HG03108 (cell line): ENCODE measurements around the gene JPH3.
"Not testable (repeated sequence)": the region's sequence is repeated elsewhere in the genome, so short reads cannot be mapped to it uniquely, and the experiment has no call there.

Experiments used
- ATAC-seq: cut with Tn5 transposase; IDR thresholded peaks from one replicate; pipeline ENCODE4 v1.9.1; 2021; ENCODE audit warnings: moderate library complexity; ENCODE audit not compliant: unreplicated experiment

The JPH3 gene

DNA sequence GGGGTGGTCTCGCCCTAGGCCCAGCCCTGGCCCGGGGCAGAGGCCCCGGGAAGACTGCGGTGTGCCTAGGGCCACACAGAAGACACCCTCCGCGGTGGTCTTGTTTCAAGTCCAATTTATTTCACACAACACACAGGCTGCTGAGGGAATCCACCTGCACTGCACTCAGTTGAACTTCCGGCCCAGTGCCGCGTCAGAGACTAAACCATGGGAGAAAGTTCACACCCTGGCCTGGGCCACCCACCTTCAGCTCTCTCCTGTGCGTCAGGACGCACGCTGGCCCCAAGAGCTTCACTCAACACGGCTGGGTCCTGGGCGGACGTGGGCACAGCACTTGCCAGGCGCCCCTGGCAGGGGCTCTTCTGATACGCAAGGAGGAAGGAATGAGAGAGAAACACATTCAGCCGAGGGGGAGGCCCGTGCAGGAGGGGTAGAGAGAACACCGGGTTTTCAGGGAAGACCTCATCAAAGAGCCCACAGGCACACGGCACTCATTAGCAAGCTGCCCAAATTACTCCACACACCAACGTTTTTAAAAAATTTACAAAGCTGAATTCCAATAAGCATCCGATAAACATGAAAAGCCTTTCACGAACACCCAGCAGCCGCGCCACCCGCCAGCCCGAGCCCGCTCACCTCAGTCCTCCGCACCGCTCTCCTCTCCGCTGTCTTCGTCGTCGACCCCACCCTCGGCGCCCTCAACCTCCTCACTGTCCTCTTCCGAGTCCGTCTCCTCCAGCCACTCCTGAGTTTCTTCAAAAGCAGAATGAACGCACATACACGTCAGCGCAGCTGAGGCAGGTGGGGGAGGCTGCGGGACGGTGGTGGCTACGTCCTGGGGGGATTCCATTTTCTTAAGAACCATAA is 105.6 kb downstream of the JPH3 start:
- ATAC-seq: no peak

DNA sequence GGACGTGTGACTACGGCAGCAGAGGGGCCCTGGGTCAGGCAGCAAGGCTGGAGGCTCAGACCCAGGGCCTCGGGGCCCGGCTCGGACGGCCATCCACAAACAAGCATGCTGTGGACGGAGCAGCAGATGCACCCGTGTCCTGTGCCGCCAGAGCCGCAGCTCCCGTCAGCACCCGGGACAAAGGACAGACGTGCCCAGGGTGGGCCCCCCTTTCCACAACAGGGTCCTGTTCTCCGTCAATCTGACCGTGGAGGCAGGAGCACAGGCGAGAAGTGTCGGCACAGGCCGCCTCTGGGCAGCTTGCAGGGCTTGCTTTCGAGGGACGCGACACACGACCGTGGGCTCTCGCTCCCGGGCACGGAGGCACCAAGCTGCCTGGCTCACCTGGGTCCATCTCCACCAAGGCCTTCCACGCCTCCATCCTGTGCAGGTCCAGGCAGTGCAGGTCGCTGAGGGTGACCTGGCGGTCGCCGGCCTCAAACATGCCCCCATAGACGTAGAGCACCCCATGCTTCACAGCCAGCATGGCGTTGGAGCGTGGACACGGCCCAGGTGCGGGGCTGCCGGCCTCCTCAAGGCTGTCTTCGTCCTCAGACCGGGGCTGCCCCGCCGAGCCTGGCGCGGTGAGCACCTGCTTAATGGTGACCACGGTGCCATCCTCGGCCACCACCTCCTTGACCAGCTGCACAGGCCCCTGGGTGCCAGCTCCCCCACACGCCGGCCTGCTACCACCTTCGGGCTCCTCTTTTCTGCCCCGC is 106.8 kb downstream of the JPH3 start:
- no peak for ATAC-seq

DNA sequence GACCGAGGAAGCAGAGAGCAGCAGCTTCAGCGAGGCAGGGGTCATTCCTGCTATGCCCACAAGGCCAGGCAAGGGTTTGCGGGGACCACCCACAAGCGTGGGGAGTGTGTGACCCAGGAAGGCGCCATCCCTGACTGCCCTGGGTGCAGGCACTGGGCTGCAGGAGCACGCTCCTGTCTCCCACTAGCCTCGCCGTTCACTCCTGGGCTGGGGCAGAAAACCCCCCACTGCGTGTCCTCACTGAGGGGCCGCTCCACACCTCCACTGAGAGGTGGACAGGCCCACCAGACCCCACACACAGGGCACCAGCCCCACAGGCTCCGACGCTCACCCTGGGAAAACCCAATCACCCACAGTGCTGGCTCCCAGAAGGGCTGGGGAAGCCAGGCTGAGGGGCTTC is 107.4 kb downstream of the JPH3 start:
- ATAC-seq: no peak

DNA sequence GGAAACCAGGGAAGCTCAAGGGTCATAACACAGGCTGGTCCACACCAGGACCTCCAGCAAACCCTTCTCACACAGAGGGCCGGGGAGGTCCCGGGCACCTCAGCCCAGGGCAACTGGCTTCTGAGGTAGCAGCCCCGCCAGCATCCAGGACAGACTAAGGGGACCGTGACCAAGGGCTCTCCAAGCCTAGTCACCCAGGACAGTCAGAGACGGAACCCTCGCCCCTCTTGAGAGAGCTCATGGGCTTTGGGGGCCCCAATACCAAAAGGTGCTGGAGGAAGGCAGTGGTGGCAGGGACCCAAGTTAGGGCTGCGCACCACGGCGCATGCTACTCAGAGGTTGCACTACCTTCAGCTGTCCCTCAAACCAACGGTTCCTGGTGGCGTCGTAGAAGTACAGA is 108.6 kb downstream of the JPH3 start:
- ATAC-seq: no peak

DNA sequence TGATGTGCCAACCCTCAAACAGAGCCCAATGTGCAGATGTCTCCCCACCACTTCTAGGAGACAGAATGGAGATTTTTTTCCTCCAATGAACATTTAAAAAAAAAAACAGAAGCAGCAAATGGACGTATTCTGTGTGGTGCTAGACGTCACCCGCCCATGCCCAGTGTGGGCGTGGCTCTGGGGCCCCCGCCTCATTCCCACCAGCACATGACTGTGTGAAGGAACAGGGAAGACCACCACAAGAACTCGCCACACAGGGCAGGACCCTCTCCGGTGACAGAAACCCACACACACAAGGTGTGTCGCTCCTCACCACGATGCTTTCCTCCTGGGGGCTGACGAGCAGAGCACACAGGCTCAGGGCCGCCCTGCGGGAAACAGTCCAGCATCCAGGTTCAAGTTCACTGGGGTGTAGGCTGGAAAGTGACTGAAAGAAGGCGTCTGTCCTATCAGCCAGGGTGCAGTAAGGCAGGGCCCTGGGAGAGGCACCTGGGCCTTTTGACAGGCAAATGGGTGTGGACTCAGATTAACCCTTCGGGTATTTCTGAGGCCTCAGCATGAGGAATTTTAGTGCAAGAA is 110.0 kb downstream of the JPH3 start:
- no peak for ATAC-seq

GRCh38 chr16:87713451-87714229 is 111.3 kb downstream of the JPH3 start:
- ATAC-seq: no peak

- ATAC-seq: no peak
Measured at GRCh38 chr16:87715231-87715630, 112.9 kb downstream of the JPH3 start.

- ATAC-seq: no peak
Measured at GRCh38 chr16:87715658-87716057, 113.3 kb downstream of the JPH3 start.

DNA sequence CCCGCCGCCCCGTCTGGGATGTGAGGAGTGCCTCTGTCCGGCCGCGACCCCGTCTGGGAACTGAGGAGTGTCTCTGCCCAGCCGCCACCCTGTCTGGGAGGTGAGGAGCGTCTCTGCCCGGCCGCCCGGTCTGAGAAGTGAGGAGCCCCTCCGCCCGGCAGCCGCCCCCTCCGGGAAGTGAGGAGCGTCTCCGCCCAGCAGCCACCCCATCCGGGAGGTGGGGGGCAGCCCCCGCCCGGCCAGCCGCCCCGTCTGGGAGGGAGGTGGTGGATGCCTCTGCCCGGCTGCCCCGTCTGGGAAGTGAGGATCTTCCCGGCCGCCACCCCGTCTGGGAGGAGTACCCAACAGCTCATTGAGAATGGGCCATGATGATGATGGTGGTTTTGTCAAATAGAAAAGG is 116.5 kb downstream of the JPH3 start:
- not testable (repeated sequence) for ATAC-seq

GRCh38 chr16:87720446-87720845 is 118.1 kb downstream of the JPH3 start:
- ATAC-seq: no peak

GRCh38 chr16:87721622-87722585 is 119.6 kb downstream of the JPH3 start:
- no peak for ATAC-seq

GRCh38 chr16:87722590-87723225 is 120.4 kb downstream of the JPH3 start:
- no peak for ATAC-seq

DNA sequence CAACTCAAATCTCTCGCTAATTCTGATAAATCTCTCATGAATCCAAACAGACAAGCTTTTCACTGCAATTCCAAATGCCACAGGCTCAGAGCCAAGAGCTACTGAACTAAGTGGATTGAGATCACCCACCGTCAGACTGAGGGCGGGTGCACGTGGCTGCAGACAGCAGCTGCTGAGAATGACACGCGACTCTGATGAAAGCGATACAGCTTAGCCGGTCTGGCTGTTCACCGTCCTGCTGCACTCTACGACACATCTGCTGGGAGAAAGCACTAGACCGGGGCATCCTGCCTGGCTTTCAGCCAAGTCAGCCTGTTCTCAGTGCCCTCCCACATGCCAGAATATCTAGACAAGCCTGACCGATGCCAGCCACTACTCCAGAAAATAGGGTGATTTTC is 120.9 kb downstream of the JPH3 start:
- ATAC-seq: peak; percentile 44

GRCh38 chr16:87724490-87725291 is 122.4 kb downstream of the JPH3 start:
- peak; percentile 39 for ATAC-seq

GRCh38 chr16:87725596-87726235 is 123.4 kb downstream of the JPH3 start:
- ATAC-seq: no peak

DNA sequence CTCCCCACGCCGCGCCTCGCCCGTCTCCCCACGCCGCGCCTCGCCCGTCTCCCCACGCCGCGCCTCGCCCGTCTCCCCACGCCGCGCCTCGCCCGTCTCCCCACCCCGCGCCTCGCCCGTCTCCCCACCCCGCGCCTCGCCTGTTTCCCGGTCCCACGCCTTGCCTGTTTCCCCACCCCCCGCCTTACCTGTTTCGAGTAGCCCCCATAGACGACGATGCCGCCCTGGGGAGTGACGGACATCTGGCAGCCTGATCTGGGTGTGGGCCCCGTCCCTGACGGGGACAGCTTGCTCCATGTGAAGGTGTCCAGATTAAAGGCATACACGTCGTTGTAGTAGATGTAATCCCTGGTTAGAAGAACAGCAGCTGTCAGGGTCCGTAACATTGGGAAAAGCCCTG is 124.3 kb downstream of the JPH3 start:
- not testable (repeated sequence) for ATAC-seq

GRCh38 chr16:87727346-87727745 is 125.0 kb downstream of the JPH3 start:
- no peak for ATAC-seq

DNA sequence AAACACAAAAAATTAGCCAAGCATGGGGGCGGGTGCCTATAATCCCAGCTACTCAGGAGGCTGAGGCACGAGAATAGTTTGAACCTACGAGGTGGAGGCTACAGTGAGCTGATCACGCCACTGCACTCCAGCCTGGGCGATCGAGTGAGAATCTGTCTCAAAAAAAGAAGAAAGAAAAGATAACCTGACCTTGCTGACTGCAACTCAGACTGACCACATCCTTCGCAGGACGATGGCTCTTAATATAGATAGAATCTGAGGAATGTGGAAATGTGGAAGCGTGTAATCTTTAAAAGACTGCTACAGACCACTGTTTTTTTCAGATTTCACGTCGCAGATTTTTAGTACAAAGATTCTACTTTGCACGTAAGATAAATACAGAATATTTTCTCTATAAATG is 125.7 kb downstream of the JPH3 start:
- no peak for ATAC-seq
